Panc1 (cell line): ENCODE measurements around the gene ASTN2. TPM values are rescaled to one million over a fixed set of nuclear protein-coding genes. Genes with fewer than 3 reads are reported as not detected.

Experiments
- ATAC-seq: fragments of 200-7000 bp; cut with Tn5 transposase; 2 replicates; pipeline ENCODE4 v1.9.1; 2020; ENCODE audit warnings: mild to moderate bottlenecking, moderate library complexity
- BruUV-seq: library from RNA; stranded (reverse); fragments of 400-500 nt; replicated peaks from 2 replicates; lab custom pipeline; 2021; lab: Mats Ljungman, UMichigan
- CTCF ChIA-PET: fragments of 300-600 bp; sonication (Branson Sonifier 250); formaldehyde crosslinking; loops from one replicate; lab custom pipeline; 2022; ENCODE audit warnings: antibody characterized with exemption; lab: Charles Lee
- POLR2A ChIA-PET: fragments of 300-600 bp; sonication (Branson Sonifier 250); formaldehyde crosslinking; loops from one replicate; lab custom pipeline; 2022; ENCODE audit warnings: antibody characterized with exemption; lab: Charles Lee
- DNase-seq: peaks from one replicate; pipeline ENCODE4 v3.0.0-alpha.2; 2010; ENCODE audit warnings: low read depth, low spot score
- H3K27ac ChIP-seq: 2 replicates; pipeline ENCODE4 v1.5.1; 2011; ENCODE audit warnings: mild to moderate bottlenecking, low read length, inconsistent platforms
- H3K27me3 ChIP-seq: fragments of 200-500 bp; sonication (Bioruptor generic); 2 replicates; pipeline ENCODE4 v1.6.0; 2014; ENCODE audit warnings: low read length, inconsistent platforms; ENCODE audit not compliant: control insufficient read depth, insufficient read depth
- H3K36me3 ChIP-seq: fragments of 200-500 bp; sonication (Bioruptor generic); 2 replicates; pipeline ENCODE4 v1.5.1; 2014; ENCODE audit warnings: inconsistent platforms, mild to moderate bottlenecking, low read length, moderate library complexity; ENCODE audit not compliant: control insufficient read depth, insufficient read depth
- H3K4me1 ChIP-seq: 2 replicates; pipeline ENCODE4 v1.5.1; 2011; ENCODE audit warnings: inconsistent platforms, mild to moderate bottlenecking, low read length, moderate library complexity; ENCODE audit not compliant: control insufficient read depth, insufficient read depth
- H3K4me3 ChIP-seq, 2 experiments: 2 replicates each; pipeline ENCODE4 v1.5.1; 2011 to 2012; ENCODE audit warnings: low read depth in 2 of 2, low read length in 2 of 2, mild to moderate bottlenecking in 2 of 2, inconsistent platforms in 1 of 2, moderate library complexity in 1 of 2
- H3K9me3 ChIP-seq: fragments of 200-500 bp; sonication (Bioruptor generic); 2 replicates; pipeline ENCODE4 v1.5.1; 2014; ENCODE audit warnings: low read depth, mild to moderate bottlenecking, inconsistent platforms, low read length, moderate library complexity; ENCODE audit not compliant: control insufficient read depth, insufficient read depth
- POLR2AphosphoS5 ChIP-seq: IDR thresholded peaks from 2 replicates; pipeline ENCODE4 v1.6.1; 2012; ENCODE audit warnings: mild to moderate bottlenecking, low read depth, low read length, moderate library complexity
- SIN3A ChIP-seq: IDR thresholded peaks from 2 replicates; pipeline ENCODE4 v1.6.1; 2012; ENCODE audit warnings: low read depth, mild to moderate bottlenecking, low read length, moderate library complexity, borderline replicate concordance; ENCODE audit not compliant: insufficient read depth
- TCF7L2 ChIP-seq: IDR thresholded peaks from 2 replicates; pipeline ENCODE4 v1.6.1; 2011; ENCODE audit warnings: mild to moderate bottlenecking, low read depth, low read length, inconsistent platforms
- in situ Hi-C: cut with HindIII; loops from 2 replicates; pipeline ENCODE4 v1.10.0; 2016; ENCODE audit warnings: low sequenced_read_pairs, low pct_unique_long_range_greater_than_20kb
- intact Hi-C: fragments of 100-400 bp; cut with micrococcal nuclease; formaldehyde crosslinking; loops from one replicate; pipeline ENCODE4 v1.10.0; 2022; ENCODE audit not compliant: unreplicated experiment
- total RNA-seq: library from RNA; stranded (reverse); gene quantifications from one replicate; pipeline ENCODE4 v1.2.1, GENCODE V29; 2021; ENCODE audit not compliant: unreplicated experiment
- TF ChIP-seq, protein P1 (sequence below), 2 experiments: IDR thresholded peaks; 2 replicates each; pipeline ENCODE4 v1.6.1; 2011 to 2012; ENCODE audit warnings: low read depth in 2 of 2, control low read depth in 1 of 2, low read length in 1 of 2, mild to moderate bottlenecking in 1 of 2, moderate library complexity in 1 of 2; ENCODE audit not compliant: insufficient read depth in 1 of 2
- TF ChIP-seq, protein P2 (sequence below): fragments of 450-650 bp; IDR thresholded peaks from 2 replicates; pipeline ENCODE4 v1.5.1; 2017; ENCODE audit warnings: mild to moderate bottlenecking

ASTN2 gene
- total RNA-seq, 1 experiment from 2014 or later: 3.9 TPM

DNA sequence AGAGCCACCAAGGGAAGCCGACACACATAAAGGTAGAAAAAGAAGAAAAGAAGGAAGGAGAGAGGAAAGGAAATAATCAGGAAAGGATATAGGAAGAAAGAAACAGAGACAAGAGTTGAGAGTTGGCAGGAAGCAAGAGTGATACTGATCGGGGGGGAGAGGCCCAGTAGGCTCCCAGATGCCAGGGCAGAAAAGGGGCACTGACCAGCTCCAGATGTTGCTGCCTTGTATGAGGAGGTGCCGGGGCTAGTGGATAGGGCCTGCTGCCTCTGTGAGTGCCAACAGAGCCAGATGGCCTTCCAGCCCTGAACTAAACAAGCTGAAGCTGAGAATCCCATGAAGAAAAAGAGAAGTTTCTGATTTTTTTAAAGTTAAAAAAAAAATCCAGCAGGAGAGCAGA, 809.8 kb downstream of the ASTN2 start:
- H3K4me3 ChIP-seq: no peak overlapping the region
- no peak overlapping the region for H3K27ac ChIP-seq
- H3K36me3 ChIP-seq: no peaks in the 10 kb centered on the region
- ChIA-PET CTCF (no interaction called here), POLR2A (no interaction called here)
- no peaks in the 10 kb centered on the region for H3K9me3 ChIP-seq
- ATAC-seq (no peak), DNase-seq (no peak)
- intact Hi-C loops: no loop called here
- TF ChIP-seq POLR2AphosphoS5 (no peak), SIN3A (no peak), TCF7L2 (no peak)
- TF ChIP-seq, protein P1, sequence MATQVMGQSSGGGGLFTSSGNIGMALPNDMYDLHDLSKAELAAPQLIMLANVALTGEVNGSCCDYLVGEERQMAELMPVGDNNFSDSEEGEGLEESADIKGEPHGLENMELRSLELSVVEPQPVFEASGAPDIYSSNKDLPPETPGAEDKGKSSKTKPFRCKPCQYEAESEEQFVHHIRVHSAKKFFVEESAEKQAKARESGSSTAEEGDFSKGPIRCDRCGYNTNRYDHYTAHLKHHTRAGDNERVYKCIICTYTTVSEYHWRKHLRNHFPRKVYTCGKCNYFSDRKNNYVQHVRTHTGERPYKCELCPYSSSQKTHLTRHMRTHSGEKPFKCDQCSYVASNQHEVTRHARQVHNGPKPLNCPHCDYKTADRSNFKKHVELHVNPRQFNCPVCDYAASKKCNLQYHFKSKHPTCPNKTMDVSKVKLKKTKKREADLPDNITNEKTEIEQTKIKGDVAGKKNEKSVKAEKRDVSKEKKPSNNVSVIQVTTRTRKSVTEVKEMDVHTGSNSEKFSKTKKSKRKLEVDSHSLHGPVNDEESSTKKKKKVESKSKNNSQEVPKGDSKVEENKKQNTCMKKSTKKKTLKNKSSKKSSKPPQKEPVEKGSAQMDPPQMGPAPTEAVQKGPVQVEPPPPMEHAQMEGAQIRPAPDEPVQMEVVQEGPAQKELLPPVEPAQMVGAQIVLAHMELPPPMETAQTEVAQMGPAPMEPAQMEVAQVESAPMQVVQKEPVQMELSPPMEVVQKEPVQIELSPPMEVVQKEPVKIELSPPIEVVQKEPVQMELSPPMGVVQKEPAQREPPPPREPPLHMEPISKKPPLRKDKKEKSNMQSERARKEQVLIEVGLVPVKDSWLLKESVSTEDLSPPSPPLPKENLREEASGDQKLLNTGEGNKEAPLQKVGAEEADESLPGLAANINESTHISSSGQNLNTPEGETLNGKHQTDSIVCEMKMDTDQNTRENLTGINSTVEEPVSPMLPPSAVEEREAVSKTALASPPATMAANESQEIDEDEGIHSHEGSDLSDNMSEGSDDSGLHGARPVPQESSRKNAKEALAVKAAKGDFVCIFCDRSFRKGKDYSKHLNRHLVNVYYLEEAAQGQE (IDR thresholded peaks at IDR 0.05; ENCODE audit: insufficient read depth in 1 of 2, low read depth in 2 of 2, low read length in 1 of 2): no peak
- TF ChIP-seq, protein P2, sequence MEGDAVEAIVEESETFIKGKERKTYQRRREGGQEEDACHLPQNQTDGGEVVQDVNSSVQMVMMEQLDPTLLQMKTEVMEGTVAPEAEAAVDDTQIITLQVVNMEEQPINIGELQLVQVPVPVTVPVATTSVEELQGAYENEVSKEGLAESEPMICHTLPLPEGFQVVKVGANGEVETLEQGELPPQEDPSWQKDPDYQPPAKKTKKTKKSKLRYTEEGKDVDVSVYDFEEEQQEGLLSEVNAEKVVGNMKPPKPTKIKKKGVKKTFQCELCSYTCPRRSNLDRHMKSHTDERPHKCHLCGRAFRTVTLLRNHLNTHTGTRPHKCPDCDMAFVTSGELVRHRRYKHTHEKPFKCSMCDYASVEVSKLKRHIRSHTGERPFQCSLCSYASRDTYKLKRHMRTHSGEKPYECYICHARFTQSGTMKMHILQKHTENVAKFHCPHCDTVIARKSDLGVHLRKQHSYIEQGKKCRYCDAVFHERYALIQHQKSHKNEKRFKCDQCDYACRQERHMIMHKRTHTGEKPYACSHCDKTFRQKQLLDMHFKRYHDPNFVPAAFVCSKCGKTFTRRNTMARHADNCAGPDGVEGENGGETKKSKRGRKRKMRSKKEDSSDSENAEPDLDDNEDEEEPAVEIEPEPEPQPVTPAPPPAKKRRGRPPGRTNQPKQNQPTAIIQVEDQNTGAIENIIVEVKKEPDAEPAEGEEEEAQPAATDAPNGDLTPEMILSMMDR: no peak
- H3K4me1 ChIP-seq: no peaks in the 10 kb centered on the region
- no TSS peak for BruUV-seq
- H3K27me3 ChIP-seq: no peaks in the 10 kb centered on the region
- in situ Hi-C loops: no loop called here

DNA sequence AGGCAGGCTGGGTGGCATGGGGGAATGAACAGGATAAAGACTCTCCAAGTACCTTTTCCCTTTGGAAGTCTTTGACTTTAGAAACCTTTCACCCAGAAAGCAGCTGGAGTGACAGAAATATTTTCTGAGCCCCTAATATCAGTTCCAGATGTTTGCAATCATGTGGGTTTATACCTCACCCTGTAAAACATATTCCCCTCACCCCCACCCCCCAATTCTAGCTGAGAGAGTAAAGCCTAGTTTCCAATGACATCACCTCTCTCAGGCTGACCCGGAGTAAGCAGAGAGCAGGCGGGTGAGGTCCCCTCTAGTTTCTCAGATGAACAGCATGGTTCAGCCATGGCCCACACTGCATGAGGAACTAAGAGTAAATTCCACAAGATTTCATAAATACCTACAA, 810.6 kb downstream of the ASTN2 start:
- no peak for DNase-seq
- H3K9me3 ChIP-seq: no peaks in the 10 kb centered on the region
- no peaks in the 10 kb centered on the region for H3K27me3 ChIP-seq
- H3K36me3 ChIP-seq: no peaks in the 10 kb centered on the region
- intact Hi-C loops: no loop called here
- no peak for ATAC-seq
- no peaks in the 10 kb centered on the region for H3K4me1 ChIP-seq
- TF ChIP-seq, protein P2: no peak
- TF ChIP-seq SIN3A (no peak), TCF7L2 (no peak), POLR2AphosphoS5 (no peak)
- TF ChIP-seq, protein P1 (IDR thresholded peaks at IDR 0.05; ENCODE audit: insufficient read depth in 1 of 2, low read depth in 2 of 2, low read length in 1 of 2): no peak
- H3K4me3 ChIP-seq: no peak overlapping the region
- H3K27ac ChIP-seq: no peak overlapping the region
- in situ Hi-C loops: no loop called here
- no TSS peak for BruUV-seq
- POLR2A ChIA-PET: no interaction called here
- CTCF ChIA-PET: no interaction called here
